Activated effector memory CD4-positive, alpha-beta T cell treated with anti-CD3 and anti-CD28 coated beads, Interleukin-2, amount 50 U/mL, for 16 hours (primary cell): ENCODE data around the gene FICD.
"Not testable (repeated sequence)": the region's sequence is repeated elsewhere in the genome, so short reads cannot be mapped to it uniquely, and the experiment has no call there.

Experiments used
- DNase-seq: peaks from one replicate; pipeline ENCODE4 v3.0.0-alpha.2; 2020

FICD gene

GRCh38 chr12:108514973-108515814, at the start of gene FICD:
Gene FICD (plus strand): TSS chr12:108515277. CDS start chr12:108516973, 1,696 bp downstream.
- DNase-seq: peak; percentile 100

DNA sequence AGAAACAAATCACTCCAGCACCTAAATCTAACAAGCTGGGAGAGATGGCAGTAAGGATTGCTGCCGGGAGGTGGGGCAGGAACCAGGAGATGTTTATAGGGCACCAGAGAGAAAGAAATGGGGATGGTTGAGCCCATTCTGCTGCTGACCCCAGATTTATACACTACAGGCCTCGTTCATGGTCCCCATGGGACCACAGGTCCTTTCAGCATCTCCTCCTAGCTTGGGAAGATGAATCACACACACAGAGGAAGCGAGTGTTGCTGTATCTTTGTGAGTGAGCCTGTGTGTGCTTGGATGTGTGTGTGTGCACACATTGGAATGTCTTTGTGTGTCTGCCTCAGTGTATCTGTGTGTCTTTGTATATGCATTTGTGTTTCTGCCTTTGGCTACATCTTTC, 49.7 kb upstream of the FICD start:
- no peak for DNase-seq

GRCh38 chr12:108468196-108468968, 46.7 kb upstream of the FICD start:
- no peak for DNase-seq

DNA sequence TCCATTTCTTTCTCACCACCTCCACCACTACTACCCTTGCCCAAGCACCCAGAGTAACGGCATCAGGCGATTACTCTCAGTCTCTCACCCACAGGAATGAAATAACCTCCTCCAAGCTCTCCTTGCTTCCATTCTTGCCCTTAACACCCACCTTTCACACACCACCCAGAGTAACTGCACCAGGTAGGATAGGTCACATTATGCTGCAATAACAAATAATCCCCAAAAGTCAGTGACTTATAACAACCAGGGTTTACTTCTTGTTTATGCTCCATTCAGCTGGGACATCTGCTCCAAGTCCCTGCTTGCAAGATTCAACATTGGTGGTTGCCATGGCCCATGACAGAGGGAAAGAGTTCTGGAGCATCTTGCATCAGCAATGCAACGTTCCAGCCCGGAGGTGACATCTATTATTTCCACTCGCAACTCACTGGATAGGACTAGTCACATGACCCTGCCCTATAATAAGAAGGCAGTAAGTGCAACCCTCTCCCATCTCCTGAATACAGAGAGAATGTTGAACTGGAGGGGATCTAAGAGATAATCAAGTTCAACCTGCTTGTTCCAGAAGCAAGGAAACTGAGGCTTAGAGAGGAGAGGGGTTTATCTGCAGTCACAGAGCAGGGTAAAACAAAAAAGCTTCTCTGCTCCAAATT, 41.5 kb upstream of the FICD start:
- no peak for DNase-seq

DNA sequence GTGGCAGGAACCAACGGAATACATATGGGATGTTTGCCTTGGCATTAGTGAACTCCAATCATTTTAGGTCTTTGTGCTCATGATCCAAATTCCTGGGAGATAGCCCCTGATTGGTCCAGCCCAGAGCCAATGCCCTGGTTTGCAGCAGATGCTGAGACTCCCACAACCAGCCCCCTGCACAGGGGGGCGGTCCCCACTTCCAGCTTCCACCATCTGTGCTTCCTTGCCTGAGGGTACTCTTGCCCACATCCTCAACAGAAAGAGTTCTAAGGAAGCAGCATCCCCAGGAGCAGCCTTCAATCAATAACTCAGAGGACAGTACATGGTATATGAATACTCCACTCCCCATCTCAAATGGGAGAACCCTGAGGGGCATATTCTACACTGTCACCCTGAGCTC, 39.7 kb upstream of the FICD start:
- no peak for DNase-seq

DNA sequence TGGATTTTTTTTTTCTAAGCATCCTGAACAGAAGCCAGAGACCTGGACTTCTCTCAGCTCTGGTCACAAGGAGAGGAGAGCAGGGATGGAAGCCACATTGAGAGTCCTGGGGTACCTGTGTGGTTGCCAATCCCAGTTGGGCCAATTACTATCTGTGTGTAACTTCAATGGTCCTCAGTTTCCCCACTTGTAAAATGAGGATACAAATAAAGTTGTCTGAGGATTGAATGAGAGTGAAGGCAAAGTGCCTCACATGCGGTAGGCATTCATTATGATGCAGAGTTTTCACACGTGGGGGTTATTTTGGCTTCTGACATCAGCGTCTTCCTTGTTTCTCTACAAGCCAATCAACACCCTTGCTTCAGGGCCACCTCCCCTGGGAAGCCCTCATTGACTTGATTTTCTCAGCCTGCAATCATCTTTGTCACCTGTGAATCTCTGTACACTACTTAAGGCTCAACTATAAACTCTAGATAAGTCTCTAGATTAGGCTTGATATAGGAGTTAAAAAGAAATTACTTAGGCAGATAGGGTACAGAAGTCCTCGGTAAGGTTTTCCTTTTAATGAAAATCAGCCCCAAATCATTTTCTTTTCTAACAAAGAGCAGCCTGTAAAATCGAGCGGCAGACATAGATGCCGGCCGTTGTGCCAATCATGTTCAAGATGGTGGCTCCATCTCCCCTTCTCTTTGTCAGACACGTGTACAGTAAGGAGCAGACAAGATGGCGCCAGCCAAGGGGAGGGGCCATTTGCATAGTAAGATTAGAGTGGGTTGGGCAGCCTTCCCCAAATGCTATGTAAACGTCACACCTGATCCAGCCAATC, 37.8 kb upstream of the FICD start:
- DNase-seq: no peak

DNA sequence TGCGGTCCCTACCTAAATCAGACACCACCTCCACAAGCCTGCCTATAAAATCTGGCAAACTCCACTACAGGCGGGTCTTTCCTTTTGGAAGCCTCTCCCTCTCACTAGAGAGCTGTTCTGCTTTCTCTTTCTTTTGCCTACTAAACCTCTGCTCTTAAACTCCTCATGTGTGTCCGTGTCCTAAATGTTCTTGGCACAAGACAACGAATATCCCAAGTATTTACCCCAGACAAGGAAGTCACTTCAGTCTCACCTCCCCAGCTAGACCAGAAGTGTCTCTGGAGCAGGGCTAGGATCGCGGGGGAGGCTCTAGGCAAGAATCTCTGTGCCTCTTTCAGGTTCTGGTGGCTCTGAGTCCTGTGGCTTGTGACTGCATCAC, 37.2 kb upstream of the FICD start:
- no peak for DNase-seq

DNA sequence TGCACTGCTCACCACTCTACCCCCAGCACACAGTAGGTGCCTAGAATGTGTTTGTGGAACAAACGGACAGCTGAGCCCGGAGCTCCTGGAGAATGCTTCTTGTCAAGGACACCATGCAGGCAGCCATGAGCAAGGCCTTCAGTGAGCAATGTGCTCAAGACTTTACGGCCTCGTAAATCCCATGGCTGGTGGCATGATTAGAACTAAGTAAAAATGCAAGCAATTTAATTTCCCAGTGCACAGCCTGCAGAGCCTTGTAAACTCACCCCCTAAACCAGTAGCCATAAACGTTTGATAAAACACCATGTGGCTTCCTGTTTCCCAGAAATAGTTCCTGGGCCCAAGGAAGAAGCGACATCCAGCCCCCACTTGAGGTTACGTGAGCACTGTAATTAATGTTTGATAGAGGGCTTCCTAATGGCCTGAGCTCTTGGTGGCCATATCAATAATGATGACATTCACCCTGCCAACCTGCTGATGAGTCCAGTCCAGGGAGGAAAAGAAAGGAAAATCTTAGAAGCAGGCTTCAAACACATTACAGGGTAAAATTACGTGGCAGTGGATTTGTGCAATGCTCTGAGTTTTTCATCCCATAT, 36.4 kb upstream of the FICD start:
- no peak for DNase-seq

DNA sequence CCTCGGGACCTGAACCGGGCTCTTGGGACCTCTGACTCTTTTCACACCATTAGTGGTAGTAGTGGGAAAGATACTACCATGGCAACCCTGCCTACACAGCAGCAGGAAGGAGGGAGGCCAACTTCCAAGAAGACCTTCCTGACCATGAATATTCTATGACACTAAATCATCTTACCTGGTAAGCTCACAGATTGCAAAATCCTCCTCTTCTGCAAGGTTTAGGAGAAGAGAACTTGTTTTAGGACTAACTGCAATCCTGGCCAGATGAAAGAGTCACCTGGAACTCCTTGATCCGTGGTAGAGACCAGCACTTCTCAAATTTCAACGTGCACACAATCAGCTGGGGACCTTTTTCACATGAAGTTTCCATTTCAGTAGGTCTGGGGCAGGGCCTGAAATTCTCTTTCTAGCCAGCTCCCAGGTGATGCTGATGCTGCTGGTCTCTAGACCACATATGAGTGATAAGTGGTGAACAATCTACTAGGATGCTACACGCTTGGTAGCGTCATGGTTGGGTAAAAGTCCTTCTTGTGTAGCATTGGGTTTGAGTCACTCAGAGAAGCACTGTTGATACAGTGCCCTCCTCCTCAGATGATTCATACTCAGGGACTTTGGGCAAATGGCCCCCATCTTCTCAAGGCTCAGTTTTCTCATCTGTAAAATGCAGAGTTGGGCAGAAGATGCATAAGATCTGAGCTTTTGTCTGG, 35.6 kb upstream of the FICD start:
- no peak for DNase-seq

DNA sequence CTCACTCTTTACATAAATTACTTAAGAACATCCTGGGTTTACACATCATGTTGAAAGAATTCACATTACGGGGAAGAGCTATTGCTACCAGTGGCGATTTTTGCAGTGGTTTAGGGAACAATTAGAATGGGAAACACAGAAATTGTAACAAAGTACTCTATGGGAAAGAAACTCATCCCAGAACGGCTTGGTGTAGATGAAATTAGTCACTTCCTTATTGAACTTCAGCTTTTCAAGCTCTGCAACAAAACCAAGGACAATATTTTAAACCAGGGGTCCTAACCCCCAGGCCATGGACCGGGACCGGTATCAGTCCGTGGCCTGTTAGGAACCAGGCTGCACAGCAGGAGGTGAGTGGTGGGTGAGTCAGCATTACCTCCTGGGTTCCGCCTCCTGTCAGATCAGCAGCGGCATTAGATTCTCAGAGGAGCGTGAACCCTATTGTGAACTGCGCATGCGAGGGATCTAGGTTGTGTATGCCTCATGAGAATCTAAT, 32.3 kb upstream of the FICD start:
- DNase-seq: no peak

GRCh38 chr12:108483213-108484059, 31.6 kb upstream of the FICD start:
- no peak for DNase-seq

GRCh38 chr12:108484431-108484830, 30.6 kb upstream of the FICD start:
- DNase-seq: no peak

DNA sequence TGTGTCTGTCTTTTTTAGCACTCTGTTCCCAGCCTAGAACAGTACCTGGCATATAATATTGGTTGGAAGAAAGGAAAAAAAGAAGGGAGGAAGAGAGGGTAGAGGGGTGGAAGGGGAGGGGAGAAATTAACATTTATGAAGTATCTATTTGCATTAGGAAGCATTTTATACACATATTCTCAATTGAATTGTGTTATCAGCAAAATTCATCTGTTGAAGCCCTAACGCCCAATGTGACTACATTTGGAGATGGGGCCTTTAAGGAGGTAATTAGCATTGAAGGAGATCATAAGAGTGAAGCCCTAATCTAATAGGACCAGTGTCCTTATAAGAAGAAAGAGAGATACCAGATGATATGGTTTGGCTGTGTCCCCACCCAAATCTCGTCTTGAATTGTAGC, 30.2 kb upstream of the FICD start:
- DNase-seq: no peak

- DNase-seq: not testable (repeated sequence)
These were observed 29.7 kb upstream of the FICD start for GRCh38 chr12:108485371-108485770.

DNA sequence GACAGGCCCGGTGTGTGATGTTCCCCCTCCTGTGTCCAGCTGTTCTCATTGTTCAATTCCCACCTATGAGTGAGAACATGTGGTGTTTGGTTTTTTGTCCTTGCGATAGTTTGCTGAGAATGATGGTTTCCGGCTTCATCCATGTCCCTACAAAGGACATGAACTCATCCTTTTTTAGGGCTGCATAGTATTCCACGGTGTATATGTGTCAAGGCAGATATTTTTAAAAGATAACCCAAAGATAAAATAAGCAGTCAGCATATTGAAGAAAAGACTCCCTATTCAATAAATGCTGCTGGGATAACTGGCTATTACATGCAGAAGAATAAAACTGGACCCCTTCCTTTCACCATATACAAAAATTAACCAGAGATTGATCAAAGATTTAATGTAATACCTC, 28.0 kb upstream of the FICD start:
- not testable (repeated sequence) for DNase-seq

DNA sequence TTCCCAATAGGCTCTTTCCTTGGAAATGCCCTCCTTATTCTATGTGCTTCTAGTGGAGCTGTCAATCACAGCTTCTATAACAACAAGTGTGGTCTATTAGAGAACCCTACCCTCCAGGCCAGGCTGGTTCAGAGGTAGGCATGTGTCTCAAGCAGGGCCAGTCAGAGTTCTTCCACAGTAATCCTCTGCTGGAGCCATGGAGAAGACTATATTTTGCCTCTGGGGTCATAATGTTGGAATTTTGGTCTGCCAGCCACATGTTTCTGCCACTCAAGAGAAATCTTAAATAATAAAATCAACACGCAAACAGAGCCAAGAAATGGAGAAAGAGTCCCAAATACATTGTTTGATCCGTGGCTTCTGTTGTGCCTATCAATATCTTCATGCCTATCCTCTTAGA, 23.8 kb upstream of the FICD start:
- no peak for DNase-seq

DNA sequence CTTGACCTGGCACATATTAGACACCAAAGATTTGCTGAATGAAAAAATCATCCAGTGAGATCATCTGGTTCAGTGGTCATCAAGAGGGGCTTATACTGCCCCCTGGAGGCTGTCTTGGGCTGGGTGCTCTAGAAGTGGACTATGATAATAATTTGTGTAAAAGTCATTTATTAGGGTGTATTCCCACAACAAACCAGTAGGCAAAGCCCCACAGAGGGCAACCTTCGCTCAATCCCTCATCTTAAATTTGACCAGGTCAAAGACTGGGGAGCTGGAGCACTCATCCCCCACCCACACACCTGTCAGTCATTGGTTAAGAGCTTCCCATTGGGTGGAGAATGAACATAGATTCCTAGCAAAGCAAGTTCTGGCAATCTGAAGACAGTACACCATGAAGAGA, 20.0 kb upstream of the FICD start:
- no peak for DNase-seq

DNA sequence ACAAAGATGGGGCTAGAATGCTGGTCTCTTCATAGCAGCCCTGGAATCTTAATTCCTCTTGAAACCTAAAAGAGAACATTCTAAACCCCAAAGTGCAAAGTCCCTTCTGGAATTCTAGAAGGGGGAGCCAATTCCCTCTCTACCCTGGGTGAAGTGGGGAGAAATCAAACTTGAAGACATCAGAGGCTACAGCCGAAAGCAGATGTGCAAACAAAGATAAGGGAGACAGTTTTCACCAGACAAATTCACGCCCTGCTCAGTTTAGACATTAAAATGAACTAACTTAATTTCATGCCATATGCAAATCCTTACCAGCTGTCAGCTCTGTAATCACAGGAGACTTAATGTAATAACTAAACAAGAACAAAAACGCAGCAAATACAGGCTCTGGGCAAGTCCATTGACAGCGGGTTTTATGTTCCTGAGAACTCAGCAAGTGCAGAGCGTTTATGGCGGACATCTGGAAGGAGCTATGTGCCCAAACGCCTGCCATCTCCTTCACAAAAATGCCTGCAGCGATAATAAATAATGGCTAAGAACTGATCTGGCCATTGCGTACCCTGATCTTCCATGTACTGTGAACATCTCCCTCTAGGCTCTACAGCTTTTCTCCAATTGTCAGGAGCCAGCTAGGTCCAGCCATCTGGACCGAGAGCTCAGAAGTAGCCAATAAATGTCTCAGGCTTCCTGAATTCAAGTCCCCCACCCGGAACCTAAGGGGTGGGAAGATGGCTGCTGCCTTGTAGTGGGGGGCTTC, 19.1 kb upstream of the FICD start:
- DNase-seq: no peak

DNA sequence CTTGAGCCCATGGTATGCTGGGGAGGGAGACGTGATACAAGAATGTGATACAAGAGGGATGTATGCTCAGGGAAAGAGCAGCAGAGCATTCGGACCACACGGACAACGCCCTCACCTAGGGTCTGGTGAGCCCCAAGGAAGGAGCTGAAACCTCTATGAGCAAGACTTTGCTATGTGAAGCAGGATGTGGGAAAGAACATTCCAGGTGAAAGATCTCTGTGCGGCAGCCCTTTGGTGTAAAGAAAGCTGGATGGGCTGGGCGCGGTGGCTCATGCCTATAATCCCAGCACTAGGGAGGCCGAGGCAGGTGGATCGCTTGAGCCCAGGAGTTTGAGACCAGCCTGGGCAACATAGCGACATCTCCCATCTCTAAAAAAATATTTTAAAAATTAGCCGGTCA, 16.9 kb upstream of the FICD start:
- DNase-seq: no peak

- no peak for DNase-seq
These were observed 12.2 kb upstream of the FICD start for GRCh38 chr12:108502922-108503321.
